Measurements from ENCODE around the gene TAS1R1.

Gene TAS1R1

DNA sequence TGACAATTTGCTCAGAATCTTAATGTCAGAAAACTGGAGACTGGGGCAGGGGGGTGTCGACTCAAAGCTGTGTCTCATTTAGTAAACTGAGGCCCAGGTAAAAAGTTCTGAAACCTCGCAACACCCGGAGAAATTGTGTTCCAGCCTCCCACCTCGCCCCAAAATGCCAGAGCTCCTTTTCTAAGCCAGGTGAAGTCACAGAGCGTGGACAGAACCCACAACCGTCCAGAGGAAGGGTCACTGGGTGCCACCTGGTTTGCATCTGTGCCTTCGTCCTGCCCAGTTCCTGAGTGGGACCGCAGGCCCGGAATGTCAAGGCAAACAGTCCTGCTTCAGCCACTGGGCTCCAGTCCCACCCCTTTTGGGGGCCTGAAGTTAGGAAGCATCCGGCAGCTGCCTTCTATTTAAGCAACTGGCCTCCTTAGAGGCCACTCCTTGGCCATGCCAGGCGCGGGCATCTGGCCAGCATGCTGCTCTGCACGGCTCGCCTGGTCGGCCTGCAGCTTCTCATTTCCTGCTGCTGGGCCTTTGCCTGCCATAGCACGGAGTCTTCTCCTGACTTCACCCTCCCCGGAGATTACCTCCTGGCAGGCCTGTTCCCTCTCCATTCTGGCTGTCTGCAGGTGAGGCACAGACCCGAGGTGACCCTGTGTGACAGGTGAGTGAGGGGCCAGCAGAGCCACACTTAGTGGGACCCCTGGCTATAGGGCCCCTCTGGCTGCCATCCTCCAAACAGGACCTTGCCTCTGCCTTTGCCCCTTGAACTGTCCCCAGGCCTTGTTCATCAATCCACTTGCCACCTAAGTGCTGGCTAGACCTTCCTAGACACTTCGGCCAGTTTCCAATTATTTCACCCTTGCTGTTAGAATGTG is at the start of gene TAS1R1:
TSS of gene TAS1R1 (plus strand) at position 401 of the 872 bp plus-strand sequence. CDS start at position 468, 67 bp downstream.
- in situ Hi-C loops (cut with MboI; ENCODE audit: low sequenced_read_pairs) = no loop called here

GRCh38 chr1:6505367-6506209 is 49.5 kb upstream of the TAS1R1 start:
- in situ Hi-C loops (cut with MboI; ENCODE audit: low sequenced_read_pairs) = no loop called here

DNA sequence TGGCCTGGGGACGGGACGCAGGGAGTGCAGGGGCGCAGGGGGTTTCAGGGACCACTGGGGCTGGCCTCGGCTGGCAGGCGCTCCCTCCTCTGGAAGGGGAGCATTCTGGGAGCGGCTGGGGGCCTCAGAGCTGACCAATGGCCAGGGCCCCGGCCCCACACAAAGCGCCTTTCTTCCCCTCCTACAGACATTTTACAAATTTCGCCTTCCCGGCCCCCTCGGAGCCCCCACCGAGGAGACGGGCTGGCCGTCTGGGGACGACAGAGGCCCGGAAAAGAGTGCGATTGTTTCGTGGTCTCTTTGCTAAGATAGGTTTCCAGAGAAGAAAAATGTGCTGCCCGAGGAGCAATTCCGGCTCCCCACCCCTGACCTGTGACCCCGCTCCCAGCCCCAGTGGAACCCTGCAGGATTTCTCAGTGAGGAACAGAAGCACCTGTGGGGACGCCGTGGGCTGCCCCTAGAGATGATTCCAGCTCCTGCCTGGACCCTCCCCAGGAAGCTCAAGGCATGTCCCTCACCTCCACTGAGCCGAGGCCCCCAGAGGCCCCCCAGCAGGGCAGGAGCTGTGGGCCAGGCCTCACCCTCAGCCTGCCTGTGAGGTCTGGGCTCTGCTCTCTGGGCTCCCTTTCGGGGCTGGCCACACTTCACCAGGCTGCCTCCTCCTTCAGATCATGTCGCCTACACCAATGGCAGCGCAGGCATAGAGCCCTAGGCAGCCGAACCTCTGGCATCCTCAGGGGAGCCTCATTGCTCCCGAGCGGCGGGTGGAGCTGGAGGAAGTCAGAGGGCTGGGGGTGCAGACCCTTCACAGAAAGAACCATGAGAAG is 48.7 kb upstream of the TAS1R1 start:
- in situ Hi-C loops (cut with MboI; ENCODE audit: low sequenced_read_pairs) = no loop called here

DNA sequence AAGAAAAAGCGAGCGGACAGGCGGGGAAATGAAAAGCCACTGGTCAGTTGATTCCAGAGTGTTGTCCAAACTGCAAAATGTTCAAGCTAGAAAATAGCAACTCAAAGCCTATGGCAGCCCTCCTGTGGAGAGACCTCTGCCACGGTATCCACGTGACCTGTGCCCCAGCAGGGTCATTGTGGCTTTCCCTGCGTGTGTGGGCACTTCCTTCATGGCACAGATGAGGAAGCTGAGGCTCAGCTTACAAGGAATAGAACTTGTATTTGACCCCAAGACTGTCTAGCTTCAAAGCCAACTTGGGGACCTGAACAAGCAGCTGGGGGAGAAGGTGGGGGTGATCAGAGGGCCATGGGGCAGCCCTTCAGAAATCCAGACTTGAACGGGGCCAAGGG is 48.1 kb upstream of the TAS1R1 start:
- in situ Hi-C loops (cut with MboI; ENCODE audit: low sequenced_read_pairs) = no loop called here

DNA sequence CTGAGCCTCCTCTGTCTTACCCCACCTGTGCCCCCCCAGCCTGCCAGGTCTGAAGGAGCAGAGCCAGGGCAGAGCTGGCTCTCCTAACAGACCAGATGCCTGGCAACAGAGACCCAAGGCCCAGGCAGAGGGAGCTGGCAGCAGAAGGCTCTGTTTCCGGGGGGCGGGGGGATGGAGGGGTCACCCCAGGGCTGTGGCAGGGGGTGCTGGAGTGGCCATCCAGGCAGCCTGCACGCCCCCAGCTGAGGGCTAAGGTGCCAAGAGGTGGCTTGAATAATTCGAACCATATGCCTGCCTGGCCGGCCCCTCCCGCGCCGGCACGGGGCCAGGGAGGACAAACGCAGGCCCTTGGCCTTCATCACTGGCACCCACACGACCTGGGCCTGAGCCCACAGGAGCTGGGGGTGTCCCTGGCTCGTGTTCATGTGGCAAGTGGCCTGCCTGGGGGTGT is 47.6 kb upstream of the TAS1R1 start:
- in situ Hi-C loops (cut with MboI; ENCODE audit: low sequenced_read_pairs) = no loop called here

DNA sequence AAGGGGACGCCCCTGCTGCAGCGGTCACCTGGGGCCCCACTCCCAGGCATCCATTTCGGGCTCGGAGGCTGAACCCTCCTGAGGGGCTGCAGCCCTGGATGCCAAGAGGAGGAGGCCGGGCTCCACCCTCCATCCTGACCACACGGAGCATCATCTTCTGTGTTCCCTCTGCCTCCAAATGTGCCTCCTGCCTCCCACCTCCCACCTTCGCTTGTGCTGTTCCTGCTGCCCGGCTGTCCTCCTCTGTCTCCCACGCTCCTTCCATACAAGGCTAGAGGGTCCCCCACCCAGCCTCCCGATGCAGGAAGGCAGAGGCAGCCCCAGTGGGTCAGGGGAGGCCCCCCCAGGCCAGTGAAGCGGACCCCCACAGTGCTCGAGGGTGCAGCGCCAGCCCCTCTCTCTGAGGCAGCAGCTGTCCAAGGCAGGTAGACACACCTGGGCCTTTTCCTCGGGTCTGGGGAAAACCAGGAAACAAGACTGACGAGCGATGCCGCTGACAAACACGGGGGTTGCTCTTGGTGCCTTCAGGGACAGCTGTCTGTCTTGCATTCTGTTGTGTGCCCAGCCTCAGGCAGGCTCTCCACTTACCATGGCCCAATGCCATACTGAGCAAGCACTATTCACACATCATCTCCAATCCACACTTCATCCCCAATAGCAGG is 46.8 kb upstream of the TAS1R1 start:
- in situ Hi-C loops (cut with MboI; ENCODE audit: low sequenced_read_pairs) = no loop called here

GRCh38 chr1:6508816-6509189 is 46.3 kb upstream of the TAS1R1 start:
- in situ Hi-C loops (cut with MboI; ENCODE audit: low sequenced_read_pairs) = no loop called here

DNA sequence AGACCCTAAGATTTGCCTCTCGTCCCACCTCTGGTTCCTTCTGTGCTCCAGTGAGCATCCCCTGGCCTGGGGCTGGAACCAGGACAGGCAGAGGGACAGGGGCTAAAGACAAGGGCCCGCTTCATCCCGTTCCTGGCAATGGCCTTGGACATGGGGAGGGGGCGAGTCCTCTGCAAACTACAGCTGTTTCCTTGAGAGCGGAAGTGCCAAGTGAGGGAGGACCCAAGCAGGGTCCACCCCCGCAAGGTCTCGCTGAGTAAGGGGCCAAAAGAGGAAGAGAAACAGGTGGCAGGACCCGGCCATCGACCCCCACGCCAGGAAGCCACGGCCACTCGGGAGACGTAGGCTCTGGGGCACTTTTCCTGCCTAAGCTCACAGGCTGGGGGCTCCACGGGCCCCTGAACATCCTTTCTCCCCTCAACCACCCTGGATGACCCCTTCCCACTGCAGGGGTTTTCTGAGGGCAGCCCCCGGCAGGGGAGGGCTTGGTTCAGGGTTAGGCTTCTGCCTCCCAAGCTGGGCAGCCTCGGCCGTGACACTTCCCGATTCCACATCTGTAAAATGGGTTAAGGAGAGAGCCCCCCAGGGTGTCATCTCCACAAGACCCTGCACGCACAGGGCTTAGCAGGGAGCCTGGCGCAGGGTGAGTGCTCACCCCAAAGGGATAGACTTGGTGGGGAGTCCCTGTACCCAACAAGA is 45.7 kb upstream of the TAS1R1 start:
- in situ Hi-C loops (cut with MboI; ENCODE audit: low sequenced_read_pairs) = no loop called here

DNA sequence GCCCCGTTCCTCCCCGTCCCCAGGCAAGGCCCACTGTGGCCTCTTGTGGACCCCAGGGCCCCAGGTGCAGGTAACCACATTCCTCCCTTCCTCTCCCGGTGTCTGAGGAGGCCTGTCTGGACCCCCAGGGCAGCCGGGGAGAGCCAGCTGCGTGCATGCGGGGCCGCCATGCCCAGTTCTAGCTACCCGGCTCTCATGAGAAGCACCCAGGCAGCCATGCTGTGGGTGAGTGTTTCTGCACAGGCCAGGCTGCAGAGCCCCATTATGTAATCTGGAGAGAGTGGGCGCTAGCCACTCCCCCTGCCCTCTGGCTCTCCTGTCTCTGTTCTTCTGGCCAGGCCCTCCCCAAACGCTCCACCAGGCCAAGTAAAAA is 45.2 kb upstream of the TAS1R1 start:
- in situ Hi-C loops (cut with MboI; ENCODE audit: low sequenced_read_pairs) = no loop called here

DNA sequence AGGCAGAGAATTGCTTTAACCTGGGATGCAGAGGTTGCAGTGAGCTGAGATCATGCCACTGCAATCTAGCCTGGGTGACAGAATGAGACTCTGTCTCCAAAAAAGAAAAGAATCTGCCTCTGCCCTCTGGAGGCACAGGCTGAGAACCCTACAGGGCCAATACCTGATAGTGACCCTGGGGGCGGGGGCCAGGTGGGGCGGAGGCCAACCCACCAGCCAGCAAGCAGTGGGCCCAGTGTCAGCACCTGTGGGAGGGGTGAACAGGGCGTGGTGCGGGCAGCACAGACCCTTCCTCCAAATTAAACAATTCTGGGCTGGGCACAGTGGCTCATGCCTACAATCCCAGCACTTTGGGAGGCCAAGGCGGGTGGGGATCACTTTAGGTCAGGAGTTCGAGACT is 44.6 kb upstream of the TAS1R1 start:
- in situ Hi-C loops (cut with MboI; ENCODE audit: low sequenced_read_pairs) = no loop called here

- in situ Hi-C loops (cut with MboI; ENCODE audit: low sequenced_read_pairs) = no loop called here
Measured at GRCh38 chr1:6511056-6511455, 44.1 kb upstream of the TAS1R1 start.

DNA sequence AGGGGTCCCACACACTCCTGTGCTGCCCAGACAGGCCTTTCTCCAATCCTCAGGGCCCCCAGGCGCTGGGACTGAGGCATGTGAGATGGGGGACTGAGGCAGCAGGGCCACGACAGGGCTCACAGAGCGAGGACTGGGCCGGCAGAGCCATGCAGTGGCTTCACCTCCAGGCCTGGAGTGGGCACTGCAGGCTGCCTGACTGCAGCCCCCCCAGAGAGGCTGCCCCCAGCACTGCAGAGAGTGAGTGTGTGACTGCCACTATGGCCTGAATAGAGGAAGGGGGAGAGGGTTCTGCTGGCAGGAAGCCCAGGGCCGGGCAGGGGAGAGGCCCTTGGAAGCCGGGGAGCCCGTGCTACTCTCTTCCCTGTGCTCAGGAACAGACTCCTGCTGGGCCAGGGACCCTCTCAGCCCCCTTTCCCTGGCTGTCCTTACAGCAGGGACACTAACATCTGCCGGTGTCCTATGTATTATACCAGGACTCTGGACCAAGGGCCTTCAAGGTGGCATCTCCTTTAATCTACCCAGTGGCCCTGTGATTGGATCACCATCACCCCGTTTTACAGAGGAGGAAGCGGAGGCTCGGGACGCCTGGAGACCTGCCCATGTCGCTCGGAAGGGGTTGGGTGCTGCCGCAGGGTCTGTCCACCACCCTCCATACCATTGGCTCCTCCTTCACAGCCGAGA is 43.4 kb upstream of the TAS1R1 start:
- in situ Hi-C loops (cut with MboI; ENCODE audit: low sequenced_read_pairs) = no loop called here

DNA sequence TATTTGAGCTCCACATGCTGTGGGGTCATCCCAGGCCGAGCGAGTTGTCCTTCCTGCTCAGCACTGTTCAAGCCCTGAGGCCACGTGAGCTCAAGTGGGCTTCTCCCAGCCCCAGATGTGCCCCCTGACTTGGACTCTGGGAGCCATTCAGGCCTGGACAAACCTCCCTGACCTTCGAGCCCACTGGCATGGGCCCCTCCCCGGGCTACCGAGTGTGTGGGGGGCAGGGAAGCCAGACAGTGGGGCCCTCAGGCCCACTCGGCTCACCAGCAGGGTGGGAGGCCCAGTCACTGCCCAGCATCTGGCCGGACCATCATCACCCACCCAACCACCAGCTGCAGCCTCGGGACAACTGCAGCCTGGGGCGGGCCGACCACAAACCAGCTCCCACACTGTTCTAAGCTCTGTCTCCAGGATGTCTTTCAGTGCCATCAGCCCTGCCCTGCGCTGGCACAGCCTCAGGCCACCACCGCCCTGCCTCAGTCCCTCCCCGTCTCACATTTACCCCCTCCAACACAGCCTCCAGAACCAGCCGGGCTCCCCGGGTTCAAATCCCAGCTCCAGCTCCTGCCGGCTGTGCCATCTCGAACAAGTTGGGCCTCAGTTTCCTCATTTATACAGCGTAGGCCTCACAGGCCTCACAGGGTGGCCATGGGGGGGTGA is 42.7 kb upstream of the TAS1R1 start:
- in situ Hi-C loops (cut with MboI; ENCODE audit: low sequenced_read_pairs) = no loop called here

GRCh38 chr1:6512908-6513280 is 42.2 kb upstream of the TAS1R1 start:
- in situ Hi-C loops (cut with MboI; ENCODE audit: low sequenced_read_pairs) = no loop called here

GRCh38 chr1:6513320-6513801 is 41.7 kb upstream of the TAS1R1 start:
- in situ Hi-C loops (cut with MboI; ENCODE audit: low sequenced_read_pairs) = no loop called here

DNA sequence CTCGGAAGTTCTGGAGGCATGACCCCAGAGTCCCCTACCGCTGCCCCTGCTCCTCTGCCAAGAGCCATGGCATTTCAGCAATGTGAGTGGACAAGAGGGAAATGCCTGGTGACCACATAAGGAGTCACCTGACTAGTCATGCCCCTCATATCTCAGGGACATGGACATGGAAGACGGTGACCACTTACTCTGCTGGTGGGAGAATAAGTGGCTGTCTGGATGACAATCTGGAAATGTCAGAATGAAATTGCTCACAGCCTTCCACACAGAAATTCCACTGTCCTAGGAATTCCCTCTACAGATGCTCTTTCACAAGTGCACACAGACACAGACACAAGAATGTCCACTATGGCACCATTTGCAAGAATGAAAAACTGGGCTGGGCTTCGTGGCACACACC is 39.3 kb upstream of the TAS1R1 start:
- in situ Hi-C loops (cut with MboI; ENCODE audit: low sequenced_read_pairs) = no loop called here

- in situ Hi-C loops (cut with MboI; ENCODE audit: low sequenced_read_pairs) = no loop called here
Measured at GRCh38 chr1:6517435-6517851, 37.7 kb upstream of the TAS1R1 start.

- in situ Hi-C loops (cut with MboI; ENCODE audit: low sequenced_read_pairs) = no loop called here
Measured at GRCh38 chr1:6519491-6519934, 35.6 kb upstream of the TAS1R1 start.

All from HL-60/S4 treated with retinoic acid at 250 ng/mL for 4 days and 3 days (cell line).